Trophoblast cell (in vitro differentiated cells and primary cell): ENCODE results near the gene ZZZ3.
"Not testable (repeated sequence)": the region's sequence is repeated elsewhere in the genome, so short reads cannot be mapped to it uniquely, and the experiment has no call there.

Source experiments
- DNase-seq, 2 donors: peaks; one replicate each; pipeline ENCODE4 v3.0.0-alpha.2; 2016
- H2AFZ ChIP-seq: 2 replicates; pipeline ENCODE4 v1.6.1; 2013; ENCODE audit warnings: low read length, moderate library complexity, mild to moderate bottlenecking; ENCODE audit not compliant: insufficient read depth, poor library complexity
- H2AK5ac ChIP-seq: 2 replicates; pipeline ENCODE4 v1.6.1; 2013; ENCODE audit warnings: mild to moderate bottlenecking, low read length
- H2BK120ac ChIP-seq: 2 replicates; pipeline ENCODE4 v1.6.1; 2013; ENCODE audit warnings: low read length, mild to moderate bottlenecking, moderate library complexity; ENCODE audit not compliant: insufficient read depth, poor library complexity
- H2BK12ac ChIP-seq: 2 replicates; pipeline ENCODE4 v1.6.1; 2013; ENCODE audit warnings: mild to moderate bottlenecking, low read length, moderate library complexity
- H2BK5ac ChIP-seq: 2 replicates; pipeline ENCODE4 v1.6.1; 2013; ENCODE audit warnings: low read length, low read depth, moderate library complexity, mild to moderate bottlenecking; ENCODE audit not compliant: poor library complexity
- H3K14ac ChIP-seq: 2 replicates; pipeline ENCODE4 v1.6.1; 2013; ENCODE audit warnings: mild to moderate bottlenecking, low read length
- H3K18ac ChIP-seq: 2 replicates; pipeline ENCODE4 v1.6.1; 2013; ENCODE audit warnings: mild to moderate bottlenecking, low read length
- H3K23ac ChIP-seq: 2 replicates; pipeline ENCODE4 v1.6.1; 2013; ENCODE audit warnings: low read length
- H3K27ac ChIP-seq: 2 replicates; pipeline ENCODE4 v1.5.1; 2013; ENCODE audit warnings: low read depth, mild to moderate bottlenecking, inconsistent platforms, low read length, moderate library complexity
- H3K27me3 ChIP-seq: 2 replicates; pipeline ENCODE4 v1.6.1; 2013; ENCODE audit warnings: inconsistent platforms, mild to moderate bottlenecking, low read length, moderate library complexity; ENCODE audit not compliant: insufficient read depth
- H3K36me3 ChIP-seq, 2 experiments: 1 replicate in 1 of 2; 2 replicates in 1 of 2; pipeline ENCODE4 v1.6.1; 2013; ENCODE audit warnings: low read length in 2 of 2, mild to moderate bottlenecking in 2 of 2, moderate library complexity in 1 of 2; ENCODE audit not compliant: insufficient read depth in 2 of 2, control insufficient read depth in 1 of 2
- H3K4ac ChIP-seq: 2 replicates; pipeline ENCODE4 v1.6.1; 2013; ENCODE audit warnings: low read depth, mild to moderate bottlenecking, low read length, moderate library complexity
- H3K4me1 ChIP-seq, 2 experiments: 1 replicate in 1 of 2; 2 replicates in 1 of 2; pipeline ENCODE4 v1.6.1; 2013; ENCODE audit warnings: low read length in 2 of 2, mild to moderate bottlenecking in 2 of 2, moderate library complexity in 1 of 2; ENCODE audit not compliant: insufficient read depth in 2 of 2, control insufficient read depth in 1 of 2
- H3K4me2 ChIP-seq: 2 replicates; pipeline ENCODE4 v1.6.1; 2013; ENCODE audit warnings: inconsistent platforms, mild to moderate bottlenecking, low read length, moderate library complexity
- H3K4me3 ChIP-seq: 2 replicates; pipeline ENCODE4 v1.5.1; 2013; ENCODE audit warnings: mild to moderate bottlenecking, low read depth, low read length, inconsistent platforms
- H3K79me1 ChIP-seq: one replicate; pipeline ENCODE4 v1.6.1; 2013; ENCODE audit warnings: low read length
- H3K79me2 ChIP-seq: 2 replicates; pipeline ENCODE4 v1.6.1; 2013; ENCODE audit warnings: low read length, mild to moderate bottlenecking; ENCODE audit not compliant: control insufficient read depth, insufficient read depth, poor library complexity
- H3K9ac ChIP-seq: 2 replicates; pipeline ENCODE4 v1.6.1; 2013; ENCODE audit warnings: mild to moderate bottlenecking, low read length
- H3K9me3 ChIP-seq: 2 replicates; pipeline ENCODE4 v1.6.1; 2013; ENCODE audit warnings: low read depth, mild to moderate bottlenecking, control low read depth, inconsistent platforms, low read length; ENCODE audit not compliant: insufficient read depth
- H4K12ac ChIP-seq: 2 replicates; pipeline ENCODE4 v1.6.1; 2013; ENCODE audit warnings: low read depth, mild to moderate bottlenecking, low read length, moderate library complexity
- H4K8ac ChIP-seq: 2 replicates; pipeline ENCODE4 v1.6.1; 2013; ENCODE audit warnings: low read depth, mild to moderate bottlenecking, low read length, moderate library complexity
- H4K91ac ChIP-seq: one replicate; pipeline ENCODE4 v1.6.1; 2013; ENCODE audit warnings: low read depth, mild to moderate bottlenecking, low read length, moderate library complexity
- WGBS: extraction: QIAGEN DNeasy Blood & Tissue Kit; methylation state at CpG from one replicate; pipeline ENCODE4 v1.1.7; 2013; ENCODE audit warnings: missing lambda C conversion rate; ENCODE audit not compliant: insufficient read length, insufficient coverage; ENCODE audit errors: extremely low coverage; 5-methylcytosine and 5-hydroxymethylcytosine counted together

Gene ZZZ3

GRCh38 chr1:77652970-77653516 is 29.4 kb downstream of the ZZZ3 start:
- Histone ChIP-seq H3K27ac (no peak overlapping the region), H3K18ac (no peak overlapping the region), H4K91ac (no peak overlapping the region), H2BK120ac (no peak overlapping the region), H3K4me1 (no peaks in the 10 kb centered on the region), H3K79me1 (no peaks in the 10 kb centered on the region), H3K4me2 (no peak overlapping the region), H3K9me3 (peaks cover 2% of the 10 kb centered on the region), H3K79me2 (peaks cover 4% of the 10 kb centered on the region), H3K4me3 (no peak overlapping the region), H3K23ac (no peak overlapping the region), H4K8ac (no peak overlapping the region), H3K36me3 (peaks cover 0 to 3% of the 10 kb centered on the region in 2 experiments), H3K27me3 (no peaks in the 10 kb centered on the region), H3K4ac (no peak overlapping the region), H2AK5ac (no peak overlapping the region), H3K14ac (no peak overlapping the region), H3K9ac (no peak overlapping the region), H2BK5ac (no peak overlapping the region), H2AFZ (no peak overlapping the region), H2BK12ac (no peak overlapping the region), H4K12ac (no peak overlapping the region)
- no peak for DNase-seq
- no CpG with 5 or more reads among the region's 6 CpGs for WGBS

GRCh38 chr1:77652268-77652667 is 30.2 kb downstream of the ZZZ3 start:
- H2AK5ac ChIP-seq = no peak overlapping the region
- H3K23ac ChIP-seq = no peak overlapping the region
- no peak overlapping the region for H2BK120ac ChIP-seq
- no peak overlapping the region for H3K27ac ChIP-seq
- H3K9ac ChIP-seq = no peak overlapping the region
- H3K36me3 ChIP-seq = peaks cover 0 to 3% of the 10 kb centered on the region in 2 experiments
- no peak for DNase-seq
- H3K14ac ChIP-seq = no peak overlapping the region
- H2AFZ ChIP-seq = no peak overlapping the region
- no peak overlapping the region for H3K4me3 ChIP-seq
- no peak overlapping the region for H4K91ac ChIP-seq
- H3K9me3 ChIP-seq = peaks cover 2% of the 10 kb centered on the region
- H4K12ac ChIP-seq = no peak overlapping the region
- H4K8ac ChIP-seq = no peak overlapping the region
- no peaks in the 10 kb centered on the region for H3K79me1 ChIP-seq
- H3K4ac ChIP-seq = no peak overlapping the region
- H3K4me1 ChIP-seq = no peaks in the 10 kb centered on the region
- no peak overlapping the region for H2BK5ac ChIP-seq
- H3K27me3 ChIP-seq = no peaks in the 10 kb centered on the region
- no peak overlapping the region for H2BK12ac ChIP-seq
- peaks cover 5% of the 10 kb centered on the region for H3K79me2 ChIP-seq
- H3K4me2 ChIP-seq = no peak overlapping the region
- no peak overlapping the region for H3K18ac ChIP-seq

- no CpG with 5 or more reads among the region's 2 CpGs for WGBS
- no peak overlapping the region for H2BK5ac ChIP-seq
- H4K12ac ChIP-seq = no peak overlapping the region
- no peak overlapping the region for H2BK120ac ChIP-seq
- H3K18ac ChIP-seq = no peak overlapping the region
- H2AK5ac ChIP-seq = no peak overlapping the region
- no peak overlapping the region for H3K4me3 ChIP-seq
- no peak overlapping the region for H2AFZ ChIP-seq
- no peak for DNase-seq
- H3K27me3 ChIP-seq = no peaks in the 10 kb centered on the region
- H3K14ac ChIP-seq = no peak overlapping the region
- H3K27ac ChIP-seq = no peak overlapping the region
- no peak overlapping the region for H3K4ac ChIP-seq
- H4K91ac ChIP-seq = no peak overlapping the region
- no peak overlapping the region for H3K23ac ChIP-seq
- H3K9me3 ChIP-seq = peaks cover 2% of the 10 kb centered on the region
- H3K79me2 ChIP-seq = peaks cover 5% of the 10 kb centered on the region
- peaks cover 5 to 11% of the 10 kb centered on the region in 2 experiments for H3K36me3 ChIP-seq
- H3K9ac ChIP-seq = no peak overlapping the region
- no peaks in the 10 kb centered on the region for H3K79me1 ChIP-seq
- no peak overlapping the region for H4K8ac ChIP-seq
- no peak overlapping the region for H2BK12ac ChIP-seq
- no peak overlapping the region for H3K4me2 ChIP-seq
- no peaks in the 10 kb centered on the region for H3K4me1 ChIP-seq
Measured at GRCh38 chr1:77649127-77649526, 33.3 kb downstream of the ZZZ3 start.

- peaks cover 5 to 11% of the 10 kb centered on the region in 2 experiments for H3K36me3 ChIP-seq
- not testable (repeated sequence) for H3K18ac ChIP-seq, H4K12ac ChIP-seq, H3K79me2 ChIP-seq, H3K27me3 ChIP-seq, H2AK5ac ChIP-seq, H4K91ac ChIP-seq, H3K27ac ChIP-seq, H3K4me1 ChIP-seq, H2AFZ ChIP-seq, H3K9ac ChIP-seq, DNase-seq, H2BK120ac ChIP-seq, H3K4me2 ChIP-seq, H3K23ac ChIP-seq, H2BK12ac ChIP-seq, H3K14ac ChIP-seq, H2BK5ac ChIP-seq, H3K9me3 ChIP-seq, H4K8ac ChIP-seq, H3K79me1 ChIP-seq, H3K4me3 ChIP-seq
- WGBS = no CpG with 5 or more reads among the region's 6 CpGs
- peak overlapping the region; percentile 55 for H3K4ac ChIP-seq
Measured at GRCh38 chr1:77646224-77646623, 36.2 kb downstream of the ZZZ3 start.
